SK-N-SH treated with all-trans-retinoic acid at 6 μM for 48 hours (cell line): ENCODE results near the gene TRIM31.

Source experiments
- ATAC-seq: fragments of 200-7000 bp; cut with Tn5 transposase; 3 replicates; pipeline ENCODE4 v1.9.1; 2020; ENCODE audit warnings: mild to moderate bottlenecking, moderate library complexity
- ARNTL ChIP-seq: fragments of 450-650 bp; formaldehyde crosslinking; IDR thresholded peaks from 2 replicates; pipeline ENCODE4 v1.5.0; 2020; ENCODE audit warnings: low read depth, mild to moderate bottlenecking, moderate library complexity, borderline replicate concordance
- BACH2 ChIP-seq: fragments of 250-450 bp; sonication (Bioruptor Pico); IDR thresholded peaks from 2 replicates; pipeline ENCODE4 v1.9.0; 2021; ENCODE audit warnings: mild to moderate bottlenecking, borderline replicate concordance
- CSDC2 ChIP-seq: fragments of 250-450 bp; sonication (Bioruptor Pico); IDR thresholded peaks from 2 replicates; pipeline ENCODE4 v1.5.0; 2020; ENCODE audit warnings: mild to moderate bottlenecking, moderate library complexity
- ESRRG ChIP-seq: fragments of 250-450 bp; sonication (Bioruptor Pico); IDR thresholded peaks from 2 replicates; pipeline ENCODE4 v1.6.1; 2021; ENCODE audit warnings: mild to moderate bottlenecking
- GLIS3 ChIP-seq: fragments of 250-450 bp; sonication (Bioruptor Pico); IDR thresholded peaks from 2 replicates; pipeline ENCODE4 v1.5.0; 2020; ENCODE audit warnings: mild to moderate bottlenecking, moderate library complexity
- ISL1 ChIP-seq: fragments of 250-450 bp; sonication (Bioruptor Pico); IDR thresholded peaks from 2 replicates; pipeline ENCODE4 v2.1.2; 2022; ENCODE audit warnings: mild to moderate bottlenecking, moderate library complexity
- OSR1 ChIP-seq: fragments of 250-450 bp; sonication (Bioruptor Pico); IDR thresholded peaks from 2 replicates; pipeline ENCODE4 v1.8.0; 2022; ENCODE audit warnings: moderate library complexity, mild to moderate bottlenecking, inconsistent platforms
- PPARA ChIP-seq: fragments of 250-450 bp; sonication (Bioruptor Pico); IDR thresholded peaks from 2 replicates; pipeline ENCODE4 v1.5.0; 2020; ENCODE audit warnings: mild to moderate bottlenecking, borderline replicate concordance
- RARB ChIP-seq: fragments of 250-450 bp; sonication (Bioruptor Pico); IDR thresholded peaks from 2 replicates; pipeline ENCODE4 v1.8.0; 2021; ENCODE audit warnings: mild to moderate bottlenecking, moderate library complexity
- SNAI2 ChIP-seq: fragments of 250-450 bp; sonication (Bioruptor Pico); IDR thresholded peaks from 2 replicates; pipeline ENCODE4 v1.5.0; 2020; ENCODE audit warnings: mild to moderate bottlenecking, moderate library complexity
- TCF4 ChIP-seq: fragments of 250-450 bp; sonication (Bioruptor Pico); IDR thresholded peaks from 2 replicates; pipeline ENCODE4 v1.8.0; 2021; ENCODE audit warnings: mild to moderate bottlenecking, moderate library complexity, borderline replicate concordance
- TOX ChIP-seq: fragments of 250-450 bp; sonication (Bioruptor Pico); IDR thresholded peaks from 2 replicates; pipeline ENCODE4 v1.8.0; 2021; ENCODE audit warnings: mild to moderate bottlenecking, moderate library complexity, borderline replicate concordance
- ZC3H10 ChIP-seq: fragments of 250-450 bp; sonication (Bioruptor Pico); IDR thresholded peaks from 2 replicates; pipeline ENCODE4 v1.5.1; 2021; ENCODE audit warnings: mild to moderate bottlenecking, moderate library complexity
- ZFP3 ChIP-seq: fragments of 250-450 bp; sonication (Bioruptor Pico); IDR thresholded peaks from 2 replicates; pipeline ENCODE4 v1.5.0; 2020; ENCODE audit warnings: mild to moderate bottlenecking, moderate library complexity
- ZFP30 ChIP-seq: fragments of 450-650 bp; formaldehyde crosslinking; IDR thresholded peaks from 2 replicates; pipeline ENCODE4 v1.5.0; 2022; ENCODE audit warnings: mild to moderate bottlenecking, moderate library complexity
- ZNF565 ChIP-seq: fragments of 450-650 bp; formaldehyde crosslinking; conservative IDR thresholded peaks from 2 replicates; pipeline ENCODE4 v1.5.0; 2020; ENCODE audit warnings: low read depth, mild to moderate bottlenecking, moderate library complexity
- ZNF70 ChIP-seq: fragments of 450-650 bp; formaldehyde crosslinking; IDR thresholded peaks from 2 replicates; pipeline ENCODE4 v1.5.0; 2020; ENCODE audit warnings: mild to moderate bottlenecking, moderate library complexity
- ZNF8 ChIP-seq: fragments of 450-650 bp; formaldehyde crosslinking; IDR thresholded peaks from 2 replicates; pipeline ENCODE4 v1.5.0; 2020; ENCODE audit warnings: mild to moderate bottlenecking, moderate library complexity
- TF ChIP-seq, protein P1 (sequence below): fragments of 250-450 bp; sonication (Bioruptor Pico); IDR thresholded peaks from 2 replicates; pipeline ENCODE4 v1.8.0; 2020; ENCODE audit warnings: mild to moderate bottlenecking, moderate library complexity, borderline replicate concordance
- TF ChIP-seq, protein P2 (sequence below): fragments of 250-450 bp; sonication (Bioruptor Pico); IDR thresholded peaks from 2 replicates; pipeline ENCODE4 v1.5.1; 2020; ENCODE audit warnings: low read depth, mild to moderate bottlenecking, moderate library complexity
- TF ChIP-seq, protein P3 (sequence below): fragments of 250-450 bp; sonication (Bioruptor Pico); IDR thresholded peaks from 2 replicates; pipeline ENCODE4 v1.5.1; 2021; ENCODE audit warnings: mild to moderate bottlenecking, moderate library complexity
- TF ChIP-seq, protein P4 (sequence below): fragments of 250-450 bp; sonication (Bioruptor Pico); IDR thresholded peaks from 2 replicates; pipeline ENCODE4 v1.5.0; 2020; ENCODE audit warnings: mild to moderate bottlenecking, moderate library complexity

The TRIM31 gene

DNA sequence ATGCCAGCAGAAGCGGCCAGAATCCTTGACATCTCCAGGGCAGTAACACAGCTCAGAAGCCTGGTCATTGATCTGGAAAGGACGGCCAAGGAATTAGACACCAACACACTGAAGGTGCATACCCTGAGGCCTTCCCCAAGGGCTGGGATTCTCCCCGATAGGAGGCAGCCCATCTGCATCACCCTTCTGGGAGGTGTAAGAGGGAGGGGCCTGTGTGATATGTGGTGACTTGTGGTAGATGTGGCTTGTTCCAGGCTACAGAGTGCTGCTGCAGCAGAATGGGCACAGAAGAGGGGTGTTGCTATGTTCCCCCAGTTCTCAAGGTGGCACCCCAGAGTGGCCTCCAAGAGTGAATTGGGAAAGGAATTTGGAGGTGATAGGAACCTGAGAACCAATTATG lies 34.2 kb upstream of the TRIM31 start (continued):
- TF ChIP-seq, protein P1, sequence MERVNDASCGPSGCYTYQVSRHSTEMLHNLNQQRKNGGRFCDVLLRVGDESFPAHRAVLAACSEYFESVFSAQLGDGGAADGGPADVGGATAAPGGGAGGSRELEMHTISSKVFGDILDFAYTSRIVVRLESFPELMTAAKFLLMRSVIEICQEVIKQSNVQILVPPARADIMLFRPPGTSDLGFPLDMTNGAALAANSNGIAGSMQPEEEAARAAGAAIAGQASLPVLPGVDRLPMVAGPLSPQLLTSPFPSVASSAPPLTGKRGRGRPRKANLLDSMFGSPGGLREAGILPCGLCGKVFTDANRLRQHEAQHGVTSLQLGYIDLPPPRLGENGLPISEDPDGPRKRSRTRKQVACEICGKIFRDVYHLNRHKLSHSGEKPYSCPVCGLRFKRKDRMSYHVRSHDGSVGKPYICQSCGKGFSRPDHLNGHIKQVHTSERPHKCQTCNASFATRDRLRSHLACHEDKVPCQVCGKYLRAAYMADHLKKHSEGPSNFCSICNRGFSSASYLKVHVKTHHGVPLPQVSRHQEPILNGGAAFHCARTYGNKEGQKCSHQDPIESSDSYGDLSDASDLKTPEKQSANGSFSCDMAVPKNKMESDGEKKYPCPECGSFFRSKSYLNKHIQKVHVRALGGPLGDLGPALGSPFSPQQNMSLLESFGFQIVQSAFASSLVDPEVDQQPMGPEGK (CRISPR knock-in tag) = no peak
- no peak for TF ChIP-seq GLIS3 (CRISPR knock-in tag)
- TF ChIP-seq ZNF8 (CRISPR knock-in tag) = no peak
- TF ChIP-seq RARB (CRISPR knock-in tag) = no peak
- no peak for TF ChIP-seq ZNF565 (CRISPR knock-in tag)
- no peak for TF ChIP-seq CSDC2 (CRISPR knock-in tag)
- TF ChIP-seq ESRRG (CRISPR knock-in tag) = no peak
- no peak for TF ChIP-seq ISL1 (CRISPR knock-in tag)

DNA sequence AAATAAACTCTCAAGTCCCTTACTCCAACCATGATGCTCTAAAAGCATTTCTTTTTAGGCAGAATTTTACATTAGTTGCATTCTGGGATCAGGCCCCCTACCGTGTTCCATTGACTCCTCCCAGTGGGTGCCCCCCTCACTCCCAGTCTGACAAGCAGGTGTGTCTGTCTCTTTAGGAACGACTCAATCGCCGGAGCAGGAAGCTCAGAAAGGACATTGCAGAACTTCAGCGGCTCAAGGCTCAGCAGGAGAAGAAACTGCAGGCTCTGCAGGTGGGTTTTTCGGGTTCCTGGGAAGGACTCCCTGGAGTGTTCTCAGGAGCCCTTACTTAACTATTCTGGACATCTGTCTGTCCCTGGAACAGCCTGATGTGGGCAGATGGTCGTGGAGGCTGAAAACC lies 32.9 kb upstream of the TRIM31 start:
- ATAC-seq = no peak
- no peak for TF ChIP-seq RARB (CRISPR knock-in tag)
- no peak for TF ChIP-seq ZFP30 (CRISPR knock-in tag)
- TF ChIP-seq ZNF565 (CRISPR knock-in tag) = no peak
- TF ChIP-seq, protein P2, sequence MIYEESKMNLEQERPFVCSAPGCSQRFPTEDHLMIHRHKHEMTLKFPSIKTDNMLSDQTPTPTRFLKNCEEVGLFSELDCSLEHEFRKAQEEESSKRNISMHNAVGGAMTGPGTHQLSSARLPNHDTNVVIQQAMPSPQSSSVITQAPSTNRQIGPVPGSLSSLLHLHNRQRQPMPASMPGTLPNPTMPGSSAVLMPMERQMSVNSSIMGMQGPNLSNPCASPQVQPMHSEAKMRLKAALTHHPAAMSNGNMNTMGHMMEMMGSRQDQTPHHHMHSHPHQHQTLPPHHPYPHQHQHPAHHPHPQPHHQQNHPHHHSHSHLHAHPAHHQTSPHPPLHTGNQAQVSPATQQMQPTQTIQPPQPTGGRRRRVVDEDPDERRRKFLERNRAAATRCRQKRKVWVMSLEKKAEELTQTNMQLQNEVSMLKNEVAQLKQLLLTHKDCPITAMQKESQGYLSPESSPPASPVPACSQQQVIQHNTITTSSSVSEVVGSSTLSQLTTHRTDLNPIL (CRISPR knock-in tag) = no peak
- TF ChIP-seq ZC3H10 (CRISPR knock-in tag) = no peak
- no peak for TF ChIP-seq SNAI2 (CRISPR knock-in tag)
- TF ChIP-seq PPARA = no peak
- no peak for TF ChIP-seq ESRRG (CRISPR knock-in tag)
- TF ChIP-seq OSR1 = no peak
- TF ChIP-seq ISL1 (CRISPR knock-in tag) = no peak
- no peak for TF ChIP-seq ARNTL (CRISPR knock-in tag)
- TF ChIP-seq TOX (CRISPR knock-in tag) = no peak
- TF ChIP-seq ZNF8 (CRISPR knock-in tag) = no peak
- TF ChIP-seq BACH2 (CRISPR knock-in tag) = no peak
- no peak for TF ChIP-seq ZNF70
- TF ChIP-seq TCF4 (CRISPR knock-in tag) = no peak
- TF ChIP-seq, protein P3, sequence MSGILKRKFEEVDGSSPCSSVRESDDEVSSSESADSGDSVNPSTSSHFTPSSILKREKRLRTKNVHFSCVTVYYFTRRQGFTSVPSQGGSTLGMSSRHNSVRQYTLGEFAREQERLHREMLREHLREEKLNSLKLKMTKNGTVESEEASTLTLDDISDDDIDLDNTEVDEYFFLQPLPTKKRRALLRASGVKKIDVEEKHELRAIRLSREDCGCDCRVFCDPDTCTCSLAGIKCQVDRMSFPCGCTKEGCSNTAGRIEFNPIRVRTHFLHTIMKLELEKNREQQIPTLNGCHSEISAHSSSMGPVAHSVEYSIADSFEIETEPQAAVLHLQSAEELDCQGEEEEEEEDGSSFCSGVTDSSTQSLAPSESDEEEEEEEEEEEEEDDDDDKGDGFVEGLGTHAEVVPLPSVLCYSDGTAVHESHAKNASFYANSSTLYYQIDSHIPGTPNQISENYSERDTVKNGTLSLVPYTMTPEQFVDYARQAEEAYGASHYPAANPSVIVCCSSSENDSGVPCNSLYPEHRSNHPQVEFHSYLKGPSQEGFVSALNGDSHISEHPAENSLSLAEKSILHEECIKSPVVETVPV (CRISPR knock-in tag) = no peak
- TF ChIP-seq, protein P1 (CRISPR knock-in tag) = no peak

DNA sequence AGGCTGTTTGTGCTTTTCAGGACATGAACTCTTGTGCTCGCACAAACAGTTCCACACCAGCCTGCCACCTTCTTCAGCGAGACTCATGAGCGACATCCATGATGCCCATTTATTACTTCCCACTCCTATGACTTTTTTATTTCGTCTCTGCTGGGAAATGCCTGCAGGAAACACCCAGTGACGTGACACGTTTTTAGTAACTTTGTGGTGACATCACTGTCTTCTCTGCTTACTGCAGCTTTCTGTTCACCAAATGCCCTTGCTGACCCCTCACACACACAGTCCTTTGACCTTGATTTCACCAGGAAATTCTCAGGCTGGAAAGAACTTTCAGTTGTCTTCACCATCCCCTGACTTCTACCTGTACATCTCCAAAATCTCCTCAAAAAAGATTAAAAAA lies 31.9 kb upstream of the TRIM31 start:
- TF ChIP-seq TOX (CRISPR knock-in tag) (no peak), ESRRG (CRISPR knock-in tag) (no peak), RARB (CRISPR knock-in tag) (no peak), ISL1 (CRISPR knock-in tag) (no peak), CSDC2 (CRISPR knock-in tag) (no peak), ZFP3 (CRISPR knock-in tag) (no peak), ZNF565 (CRISPR knock-in tag) (no peak), PPARA (no peak), ZFP30 (CRISPR knock-in tag) (no peak), ZC3H10 (CRISPR knock-in tag) (no peak), TCF4 (CRISPR knock-in tag) (no peak)
- TF ChIP-seq, protein P3 (CRISPR knock-in tag) = no peak
- TF ChIP-seq, protein P4, sequence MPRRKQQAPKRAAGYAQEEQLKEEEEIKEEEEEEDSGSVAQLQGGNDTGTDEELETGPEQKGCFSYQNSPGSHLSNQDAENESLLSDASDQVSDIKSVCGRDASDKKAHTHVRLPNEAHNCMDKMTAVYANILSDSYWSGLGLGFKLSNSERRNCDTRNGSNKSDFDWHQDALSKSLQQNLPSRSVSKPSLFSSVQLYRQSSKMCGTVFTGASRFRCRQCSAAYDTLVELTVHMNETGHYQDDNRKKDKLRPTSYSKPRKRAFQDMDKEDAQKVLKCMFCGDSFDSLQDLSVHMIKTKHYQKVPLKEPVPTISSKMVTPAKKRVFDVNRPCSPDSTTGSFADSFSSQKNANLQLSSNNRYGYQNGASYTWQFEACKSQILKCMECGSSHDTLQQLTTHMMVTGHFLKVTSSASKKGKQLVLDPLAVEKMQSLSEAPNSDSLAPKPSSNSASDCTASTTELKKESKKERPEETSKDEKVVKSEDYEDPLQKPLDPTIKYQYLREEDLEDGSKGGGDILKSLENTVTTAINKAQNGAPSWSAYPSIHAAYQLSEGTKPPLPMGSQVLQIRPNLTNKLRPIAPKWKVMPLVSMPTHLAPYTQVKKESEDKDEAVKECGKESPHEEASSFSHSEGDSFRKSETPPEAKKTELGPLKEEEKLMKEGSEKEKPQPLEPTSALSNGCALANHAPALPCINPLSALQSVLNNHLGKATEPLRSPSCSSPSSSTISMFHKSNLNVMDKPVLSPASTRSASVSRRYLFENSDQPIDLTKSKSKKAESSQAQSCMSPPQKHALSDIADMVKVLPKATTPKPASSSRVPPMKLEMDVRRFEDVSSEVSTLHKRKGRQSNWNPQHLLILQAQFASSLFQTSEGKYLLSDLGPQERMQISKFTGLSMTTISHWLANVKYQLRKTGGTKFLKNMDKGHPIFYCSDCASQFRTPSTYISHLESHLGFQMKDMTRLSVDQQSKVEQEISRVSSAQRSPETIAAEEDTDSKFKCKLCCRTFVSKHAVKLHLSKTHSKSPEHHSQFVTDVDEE = no peak
- ATAC-seq = no peak
